ENCODE data around the gene SLC25A20.
"Not testable (repeated sequence)": the region's sequence is repeated elsewhere in the genome, so short reads cannot be mapped to it uniquely, and the experiment has no call there.

SLC25A20 gene

GRCh38 chr3:48830715-48831114 lies 68.0 kb downstream of the SLC25A20 start:
- no peaks in the 10 kb centered on the region for H3K27me3 ChIP-seq (ENCODE audit: control insufficient read depth, low read length)
- H3K79me2 ChIP-seq (ENCODE audit: control insufficient read depth, low read length): peaks cover under 1% of the 10 kb centered on the region
- TF ChIP-seq, protein P1, sequence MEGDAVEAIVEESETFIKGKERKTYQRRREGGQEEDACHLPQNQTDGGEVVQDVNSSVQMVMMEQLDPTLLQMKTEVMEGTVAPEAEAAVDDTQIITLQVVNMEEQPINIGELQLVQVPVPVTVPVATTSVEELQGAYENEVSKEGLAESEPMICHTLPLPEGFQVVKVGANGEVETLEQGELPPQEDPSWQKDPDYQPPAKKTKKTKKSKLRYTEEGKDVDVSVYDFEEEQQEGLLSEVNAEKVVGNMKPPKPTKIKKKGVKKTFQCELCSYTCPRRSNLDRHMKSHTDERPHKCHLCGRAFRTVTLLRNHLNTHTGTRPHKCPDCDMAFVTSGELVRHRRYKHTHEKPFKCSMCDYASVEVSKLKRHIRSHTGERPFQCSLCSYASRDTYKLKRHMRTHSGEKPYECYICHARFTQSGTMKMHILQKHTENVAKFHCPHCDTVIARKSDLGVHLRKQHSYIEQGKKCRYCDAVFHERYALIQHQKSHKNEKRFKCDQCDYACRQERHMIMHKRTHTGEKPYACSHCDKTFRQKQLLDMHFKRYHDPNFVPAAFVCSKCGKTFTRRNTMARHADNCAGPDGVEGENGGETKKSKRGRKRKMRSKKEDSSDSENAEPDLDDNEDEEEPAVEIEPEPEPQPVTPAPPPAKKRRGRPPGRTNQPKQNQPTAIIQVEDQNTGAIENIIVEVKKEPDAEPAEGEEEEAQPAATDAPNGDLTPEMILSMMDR (IDR thresholded peaks at IDR 0.05; ENCODE audit: low read depth, low read length, poor library complexity, severe bottlenecking): no peak
- no peak for TF ChIP-seq EZH2phosphoT487 (IDR thresholded peaks at IDR 0.05; ENCODE audit: borderline replicate concordance, low read length)
- no peaks in the 10 kb centered on the region for H3F3A ChIP-seq (ENCODE audit: control insufficient read depth, insufficient read depth)
- no peaks in the 10 kb centered on the region for H3K36me3 ChIP-seq (ENCODE audit: control insufficient read depth, low read length)
- no peaks in the 10 kb centered on the region for H3K9me3 ChIP-seq (ENCODE audit: control insufficient read depth, insufficient read depth, low read length)
- H4K20me1 ChIP-seq (ENCODE audit: control insufficient read depth, insufficient read depth, low read depth, low read length): no peaks in the 10 kb centered on the region
- no peak overlapping the region for H3K4me2 ChIP-seq (ENCODE audit: low read length)
- H3K27ac ChIP-seq (ENCODE audit: low read depth, low read length): no peak overlapping the region
- H3K4me1 ChIP-seq (ENCODE audit: control insufficient read depth, low read length): peaks cover 7% of the 10 kb centered on the region
- no peak overlapping the region for H3K4me3 ChIP-seq (ENCODE audit: low read length)
- no peaks in the 10 kb centered on the region for H3K9me2 ChIP-seq (replicated peaks; ENCODE audit: control insufficient read depth, low read length)

GRCh38 chr3:48829525-48829924 lies 69.2 kb downstream of the SLC25A20 start:
- not testable (repeated sequence) for H3K9me2 ChIP-seq (replicated peaks; ENCODE audit: control insufficient read depth, low read length); H3K27me3 ChIP-seq (ENCODE audit: control insufficient read depth, low read length); H3F3A ChIP-seq (ENCODE audit: control insufficient read depth, insufficient read depth); H3K4me1 ChIP-seq (ENCODE audit: control insufficient read depth, low read length); H3K27ac ChIP-seq (ENCODE audit: low read depth, low read length); H4K20me1 ChIP-seq (ENCODE audit: control insufficient read depth, insufficient read depth, low read depth, low read length); H3K79me2 ChIP-seq (ENCODE audit: control insufficient read depth, low read length); H3K36me3 ChIP-seq (ENCODE audit: control insufficient read depth, low read length); H3K4me3 ChIP-seq (ENCODE audit: low read length); H3K4me2 ChIP-seq (ENCODE audit: low read length); H3K9me3 ChIP-seq (ENCODE audit: control insufficient read depth, insufficient read depth, low read length)

- not testable (repeated sequence) for H3K9me2 ChIP-seq (replicated peaks; ENCODE audit: control insufficient read depth, low read length); H3K27ac ChIP-seq (ENCODE audit: low read depth, low read length); H3K36me3 ChIP-seq (ENCODE audit: control insufficient read depth, low read length); H3F3A ChIP-seq (ENCODE audit: control insufficient read depth, insufficient read depth); H3K4me3 ChIP-seq (ENCODE audit: low read length); H3K4me1 ChIP-seq (ENCODE audit: control insufficient read depth, low read length); H3K9me3 ChIP-seq (ENCODE audit: control insufficient read depth, insufficient read depth, low read length); H4K20me1 ChIP-seq (ENCODE audit: control insufficient read depth, insufficient read depth, low read depth, low read length); H3K4me2 ChIP-seq (ENCODE audit: low read length); H3K79me2 ChIP-seq (ENCODE audit: control insufficient read depth, low read length); H3K27me3 ChIP-seq (ENCODE audit: control insufficient read depth, low read length)
Measured at GRCh38 chr3:48827874-48828273, 70.8 kb downstream of the SLC25A20 start.

DNA sequence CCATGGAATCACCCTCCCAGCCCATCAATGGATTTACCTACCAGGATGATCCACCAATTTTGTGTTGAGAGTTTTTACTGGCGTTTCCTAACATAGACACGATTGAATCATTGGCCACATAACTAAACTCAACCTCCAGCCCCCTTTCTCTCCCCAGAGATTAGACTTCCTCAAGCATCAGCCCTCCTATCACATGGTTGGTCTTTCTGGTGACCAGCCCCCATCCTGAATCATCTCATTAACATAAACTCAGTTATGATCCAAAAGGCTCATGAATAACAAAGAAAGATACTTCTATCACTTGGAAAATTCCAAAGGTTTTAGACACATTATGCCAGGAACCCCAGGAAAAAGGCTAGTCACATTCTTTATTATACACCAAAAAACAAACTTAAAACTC lies 72.2 kb downstream of the SLC25A20 start:
- Histone ChIP-seq H3K36me3 (ENCODE audit: control insufficient read depth, low read length) (no peaks in the 10 kb centered on the region), H3K4me3 (ENCODE audit: low read length) (no peak overlapping the region), H3K27ac (ENCODE audit: low read depth, low read length) (no peak overlapping the region), H3K27me3 (ENCODE audit: control insufficient read depth, low read length) (no peaks in the 10 kb centered on the region), H3K9me3 (ENCODE audit: control insufficient read depth, insufficient read depth, low read length) (no peaks in the 10 kb centered on the region), H3K9me2 (replicated peaks; ENCODE audit: control insufficient read depth, low read length) (no peaks in the 10 kb centered on the region), H4K20me1 (ENCODE audit: control insufficient read depth, insufficient read depth, low read depth, low read length) (no peaks in the 10 kb centered on the region), H3F3A (ENCODE audit: control insufficient read depth, insufficient read depth) (no peaks in the 10 kb centered on the region), H3K4me1 (ENCODE audit: control insufficient read depth, low read length) (peaks cover 5% of the 10 kb centered on the region), H3K4me2 (ENCODE audit: low read length) (no peak overlapping the region), H3K79me2 (ENCODE audit: control insufficient read depth, low read length) (no peaks in the 10 kb centered on the region)
- TF ChIP-seq EZH2phosphoT487 (IDR thresholded peaks at IDR 0.05; ENCODE audit: borderline replicate concordance, low read length): no peak
- TF ChIP-seq, protein P1 (IDR thresholded peaks at IDR 0.05; ENCODE audit: low read depth, low read length, poor library complexity, severe bottlenecking): no peak
